ENCODE results near the gene GPC6. TPM values are rescaled to one million over a fixed set of nuclear protein-coding genes. Genes with fewer than 3 reads are reported as not detected.
A peak's percentile ranks its signal among the peaks of the same experiment; 100 is the strongest.

The GPC6 gene
- total RNA-seq, 1 donor from 2014 or later, result 42.9 TPM

DNA sequence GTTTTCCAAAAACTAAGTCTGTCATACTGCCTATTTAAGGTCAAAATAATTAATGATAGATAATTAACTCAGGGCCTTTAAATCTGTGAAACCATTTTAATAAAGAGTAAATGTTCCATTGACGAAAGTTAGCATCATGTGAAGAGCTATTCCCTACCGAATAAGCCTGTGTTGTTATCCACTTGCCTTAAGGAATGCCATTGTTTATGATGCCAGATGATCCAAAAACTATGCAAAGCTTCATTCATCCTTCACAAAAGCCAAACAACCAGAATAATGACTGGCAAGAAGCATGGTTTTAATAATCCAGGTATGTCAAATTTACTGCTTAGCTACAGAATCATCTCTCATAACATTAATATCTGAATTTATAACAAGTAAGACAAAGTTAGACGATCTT is 6.5 kb upstream of the GPC6 start:
- no peak overlapping the region for H3K4me3 Mint-ChIP-seq
- no peak overlapping the region for H3K27ac Mint-ChIP-seq
- H2AFZ ChIP-seq (replicated peaks), result no peak overlapping the region
- DNase-seq (ENCODE audit: low spot score), result no peak
- no peaks in the 10 kb centered on the region for H3K36me3 ChIP-seq
- H3K9me3 ChIP-seq (ENCODE audit: low read depth), result no peaks in the 10 kb centered on the region
- TF ChIP-seq, protein P1, sequence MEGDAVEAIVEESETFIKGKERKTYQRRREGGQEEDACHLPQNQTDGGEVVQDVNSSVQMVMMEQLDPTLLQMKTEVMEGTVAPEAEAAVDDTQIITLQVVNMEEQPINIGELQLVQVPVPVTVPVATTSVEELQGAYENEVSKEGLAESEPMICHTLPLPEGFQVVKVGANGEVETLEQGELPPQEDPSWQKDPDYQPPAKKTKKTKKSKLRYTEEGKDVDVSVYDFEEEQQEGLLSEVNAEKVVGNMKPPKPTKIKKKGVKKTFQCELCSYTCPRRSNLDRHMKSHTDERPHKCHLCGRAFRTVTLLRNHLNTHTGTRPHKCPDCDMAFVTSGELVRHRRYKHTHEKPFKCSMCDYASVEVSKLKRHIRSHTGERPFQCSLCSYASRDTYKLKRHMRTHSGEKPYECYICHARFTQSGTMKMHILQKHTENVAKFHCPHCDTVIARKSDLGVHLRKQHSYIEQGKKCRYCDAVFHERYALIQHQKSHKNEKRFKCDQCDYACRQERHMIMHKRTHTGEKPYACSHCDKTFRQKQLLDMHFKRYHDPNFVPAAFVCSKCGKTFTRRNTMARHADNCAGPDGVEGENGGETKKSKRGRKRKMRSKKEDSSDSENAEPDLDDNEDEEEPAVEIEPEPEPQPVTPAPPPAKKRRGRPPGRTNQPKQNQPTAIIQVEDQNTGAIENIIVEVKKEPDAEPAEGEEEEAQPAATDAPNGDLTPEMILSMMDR (IDR thresholded peaks at IDR 0.05), result no peak
- TF ChIP-seq EZH2phosphoT487 (IDR thresholded peaks at IDR 0.05), result no peak
- TF ChIP-seq EZH2 (IDR thresholded peaks at IDR 0.05), result no peak
- H3K27ac ChIP-seq, result no peak overlapping the region
- H3K4me1 ChIP-seq, result peaks cover 14% of the 10 kb centered on the region
- H3F3A ChIP-seq (ENCODE audit: low read depth), result no peaks in the 10 kb centered on the region
- H3K9ac ChIP-seq, result no peak overlapping the region
- H3K27me3 ChIP-seq, result peaks cover 6% of the 10 kb centered on the region
- H3K4me2 ChIP-seq, result no peak overlapping the region
- H3K36me3 Mint-ChIP-seq, result peaks cover 3% of the 10 kb centered on the region
- H3K4me3 ChIP-seq, result no peak overlapping the region
- H3K4me1 Mint-ChIP-seq, result peaks cover 20% of the 10 kb centered on the region
- H3K27me3 Mint-ChIP-seq (ENCODE audit: insufficient read depth, low read depth), result no peaks in the 10 kb centered on the region
- no peaks in the 10 kb centered on the region for H3K79me2 ChIP-seq (ENCODE audit: low read depth)
- H3K9me3 Mint-ChIP-seq, result no peaks in the 10 kb centered on the region
- no peaks in the 10 kb centered on the region for H4K20me1 ChIP-seq (ENCODE audit: low read depth)

- Histone ChIP-seq H4K20me1 (ENCODE audit: low read depth) (no peaks in the 10 kb centered on the region), H3K9ac (no peak overlapping the region), H3K4me2 (no peak overlapping the region), H3K4me3 (no peak overlapping the region), H3K27me3 (no peaks in the 10 kb centered on the region), H2AFZ (replicated peaks) (no peak overlapping the region), H3K4me1 (peaks cover 23% of the 10 kb centered on the region), H3F3A (ENCODE audit: low read depth) (peaks cover 13% of the 10 kb centered on the region), H3K79me2 (ENCODE audit: low read depth) (no peaks in the 10 kb centered on the region), H3K9me3 (ENCODE audit: low read depth) (no peaks in the 10 kb centered on the region), H3K27ac (no peak overlapping the region), H3K36me3 (no peaks in the 10 kb centered on the region)
- Mint-ChIP-seq H3K4me3 (no peak overlapping the region), H3K27ac (no peak overlapping the region), H3K27me3 (ENCODE audit: insufficient read depth, low read depth) (no peaks in the 10 kb centered on the region), H3K36me3 (peaks cover 3% of the 10 kb centered on the region), H3K9me3 (peaks cover 2% of the 10 kb centered on the region), H3K4me1 (peaks cover 30% of the 10 kb centered on the region)
- no peak for DNase-seq (ENCODE audit: low spot score)
- TF ChIP-seq EZH2 (IDR thresholded peaks at IDR 0.05) (no peak), EZH2phosphoT487 (IDR thresholded peaks at IDR 0.05) (no peak)
- TF ChIP-seq, protein P1 (IDR thresholded peaks at IDR 0.05), result no peak
Observed at GRCh38 chr13:93222976-93223375, 3.6 kb upstream of the GPC6 start.

DNA sequence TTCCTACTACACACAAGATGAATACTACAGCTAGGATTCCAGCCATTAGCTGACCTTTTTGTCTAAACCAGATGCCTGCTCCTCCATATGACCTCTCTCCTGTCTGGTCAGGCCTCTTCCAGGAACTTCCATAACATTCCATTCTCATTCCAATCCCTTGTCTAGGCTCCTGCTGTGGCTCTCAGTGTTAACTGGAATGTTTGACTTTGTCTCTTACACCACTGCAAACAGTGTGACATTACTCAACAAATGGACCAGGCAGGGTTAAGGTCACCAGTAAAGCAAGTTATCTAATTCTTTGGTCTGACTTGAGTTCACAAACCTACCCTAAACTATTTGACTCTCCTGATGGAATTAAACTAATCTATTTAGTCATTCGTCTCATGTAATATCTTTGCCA is 2.1 kb upstream of the GPC6 start:
- Mint-ChIP-seq H3K4me1 (peaks cover 36% of the 10 kb centered on the region), H3K36me3 (peaks cover 5% of the 10 kb centered on the region), H3K27ac (no peak overlapping the region), H3K27me3 (ENCODE audit: insufficient read depth, low read depth) (peaks cover 2% of the 10 kb centered on the region), H3K9me3 (peaks cover 2% of the 10 kb centered on the region), H3K4me3 (no peak overlapping the region)
- Histone ChIP-seq H3K9me3 (ENCODE audit: low read depth) (no peaks in the 10 kb centered on the region), H3K36me3 (no peaks in the 10 kb centered on the region), H3K4me2 (no peak overlapping the region), H3K27ac (no peak overlapping the region), H4K20me1 (ENCODE audit: low read depth) (no peaks in the 10 kb centered on the region), H2AFZ (replicated peaks) (no peak overlapping the region), H3K9ac (no peak overlapping the region), H3K79me2 (ENCODE audit: low read depth) (peaks cover 11% of the 10 kb centered on the region), H3F3A (ENCODE audit: low read depth) (peaks cover 23% of the 10 kb centered on the region), H3K27me3 (no peaks in the 10 kb centered on the region), H3K4me1 (peaks cover 27% of the 10 kb centered on the region), H3K4me3 (no peak overlapping the region)
- DNase-seq (ENCODE audit: low spot score), result peak; percentile 67
- TF ChIP-seq, protein P1 (IDR thresholded peaks at IDR 0.05), result no peak
- no peak for TF ChIP-seq EZH2phosphoT487 (IDR thresholded peaks at IDR 0.05)
- TF ChIP-seq EZH2 (IDR thresholded peaks at IDR 0.05), result no peak

Data from neural progenitor cell (in vitro differentiated cells).